ENCODE data around the gene RIC8B. TPM values are rescaled to one million over a fixed set of nuclear protein-coding genes. Genes with fewer than 3 reads are reported as not detected.

Gene RIC8B
- total RNA-seq, 1 donor from 2014 or later, result 28.6 TPM

- DNase-seq (no peak), ATAC-seq (no peak)
- intact Hi-C loops (cut with micrococcal nuclease), result no loop called here
Measured at GRCh38 chr12:106889950-106890626, 115.6 kb downstream of the RIC8B start.

GRCh38 chr12:106892075-106892474, 117.6 kb downstream of the RIC8B start:
- no peak for ATAC-seq
- intact Hi-C loops (cut with micrococcal nuclease), result no loop called here

GRCh38 chr12:106893451-106893850, 119.0 kb downstream of the RIC8B start:
- DNase-seq (no peak), ATAC-seq (no peak)
- intact Hi-C loops (cut with micrococcal nuclease), result no loop called here

More at GRCh38 chr12:106892075-106892474, 117.6 kb downstream of the RIC8B start:
- DNase-seq, result no peak

- intact Hi-C loops (cut with micrococcal nuclease), result no loop called here
- DNase-seq (no peak), ATAC-seq (no peak)
Measured at GRCh38 chr12:106894774-106895173, 120.3 kb downstream of the RIC8B start.

GRCh38 chr12:106896603-106897002, 122.1 kb downstream of the RIC8B start:
- intact Hi-C loops (cut with micrococcal nuclease), result no loop called here
- DNase-seq (no peak), ATAC-seq (no peak)

- DNase-seq (no peak), ATAC-seq (no peak)
- intact Hi-C loops (cut with micrococcal nuclease), result no loop called here
Measured at GRCh38 chr12:106897082-106897481, 122.6 kb downstream of the RIC8B start.

- ATAC-seq (no peak), DNase-seq (no peak)
- intact Hi-C loops (cut with micrococcal nuclease), result no loop called here
Measured at GRCh38 chr12:106897981-106898901, 123.8 kb downstream of the RIC8B start.

GRCh38 chr12:106900554-106900953, 126.1 kb downstream of the RIC8B start:
- DNase-seq, result no peak
- no peak for ATAC-seq
- intact Hi-C loops (cut with micrococcal nuclease), result no loop called here

GRCh38 chr12:106901276-106901675, 126.8 kb downstream of the RIC8B start:
- ATAC-seq (no peak), DNase-seq (no peak)
- intact Hi-C loops (cut with micrococcal nuclease), result no loop called here

GRCh38 chr12:106902053-106902452, 127.6 kb downstream of the RIC8B start:
- intact Hi-C loops (cut with micrococcal nuclease), result no loop called here
- DNase-seq (no peak), ATAC-seq (no peak)

- ATAC-seq (peak; percentile 99), DNase-seq (peak; percentile 85)
Measured at GRCh38 chr12:106903241-106903945, 128.9 kb downstream of the RIC8B start.

GRCh38 chr12:106906715-106907114, 132.2 kb downstream of the RIC8B start:
- intact Hi-C loops (cut with micrococcal nuclease), result no loop called here
- ATAC-seq, result no peak

More at GRCh38 chr12:106903241-106903945, 128.9 kb downstream of the RIC8B start:
- intact Hi-C loops (cut with micrococcal nuclease), result no loop called here

GRCh38 chr12:106907411-106907810, 132.9 kb downstream of the RIC8B start:
- DNase-seq, result no peak
- no peak for ATAC-seq
- intact Hi-C loops (cut with micrococcal nuclease), result no loop called here

More at GRCh38 chr12:106906715-106907114, 132.2 kb downstream of the RIC8B start:
- DNase-seq, result no peak

GRCh38 chr12:106907846-106908245, 133.4 kb downstream of the RIC8B start:
- ATAC-seq, result no peak
- DNase-seq, result no peak
- intact Hi-C loops (cut with micrococcal nuclease), result no loop called here

- no peak for DNase-seq
- intact Hi-C loops (cut with micrococcal nuclease), result no loop called here
- no peak for ATAC-seq
Measured at GRCh38 chr12:106908561-106908960, 134.1 kb downstream of the RIC8B start.

GRCh38 chr12:106910202-106910601, 135.7 kb downstream of the RIC8B start:
- intact Hi-C loops (cut with micrococcal nuclease), result no loop called here

GRCh38 chr12:106911581-106911980, 137.1 kb downstream of the RIC8B start:
- intact Hi-C loops (cut with micrococcal nuclease), result no loop called here
- no peak for ATAC-seq

More at GRCh38 chr12:106910202-106910601, 135.7 kb downstream of the RIC8B start:
- DNase-seq (no peak), ATAC-seq (no peak)

GRCh38 chr12:106913456-106913855, 139.0 kb downstream of the RIC8B start:
- intact Hi-C loops (cut with micrococcal nuclease), result no loop called here
- no peak for ATAC-seq

More at GRCh38 chr12:106911581-106911980, 137.1 kb downstream of the RIC8B start:
- no peak for DNase-seq

GRCh38 chr12:106914796-106915634, 140.5 kb downstream of the RIC8B start:
- ATAC-seq, result no peak
- no peak for DNase-seq
- intact Hi-C loops (cut with micrococcal nuclease), result no loop called here

More at GRCh38 chr12:106913456-106913855, 139.0 kb downstream of the RIC8B start:
- no peak for DNase-seq

All from left ventricle myocardium superior (tissue), 1 donor.